HEK293 (cell line): ENCODE results near the gene EFNA2.
A peak's percentile ranks its signal among the peaks of the same experiment; 100 is the strongest.

ENCODE experiments used
- CTCF ChIA-PET: fragments of 350-600 bp; formaldehyde crosslinking; extraction: SDS; loops from one replicate; lab custom pipeline; 2021; ENCODE audit warnings: antibody characterized with exemption; lab: Yijun Ruan, JAX
- POLR2A ChIA-PET: fragments of 300-600 bp; formaldehyde crosslinking; extraction: SDS; loops from one replicate; lab custom pipeline; 2020; ENCODE audit warnings: antibody characterized with exemption, inconsistent platforms; lab: Yijun Ruan, JAX
- H3K27ac ChIP-seq: fragments of 200-500 bp; sonication (Bioruptor generic); 2 replicates; pipeline ENCODE4 v1.5.1; 2014; ENCODE audit warnings: low read depth, low read length, control low read depth, inconsistent platforms; ENCODE audit errors: extremely low read depth
- H3K36me3 ChIP-seq, 2 experiments: fragments of 200-500 bp in 1 of 2; sonication (Bioruptor generic) in 1 of 2; 1 replicate in 1 of 2; 2 replicates in 1 of 2; pipeline ENCODE4 v1.5.1; 2014 to 2017; ENCODE audit warnings: inconsistent platforms in 2 of 2, low read length in 2 of 2; ENCODE audit not compliant: control insufficient read depth in 2 of 2, insufficient read depth in 1 of 2
- H3K4me1 ChIP-seq: fragments of 200-500 bp; sonication (Bioruptor generic); 2 replicates; pipeline ENCODE4 v1.5.1; 2014; ENCODE audit warnings: mild to moderate bottlenecking, low read length, inconsistent platforms; ENCODE audit not compliant: control insufficient read depth, insufficient read depth
- H3K4me3 ChIP-seq: 2 replicates; pipeline ENCODE4 v1.5.1; 2011; ENCODE audit warnings: low read depth, mild to moderate bottlenecking, control low read depth, low read length, moderate library complexity
- H3K9me3 ChIP-seq: fragments of 200-500 bp; sonication (Bioruptor generic); 2 replicates; pipeline ENCODE4 v1.5.1; 2014; ENCODE audit warnings: low read depth, low read length, inconsistent platforms; ENCODE audit not compliant: control insufficient read depth, insufficient read depth
- AEBP2 ChIP-seq: fragments of 450-650 bp; formaldehyde crosslinking; IDR thresholded peaks from 2 replicates; pipeline ENCODE4 v1.5.1; 2016; ENCODE audit warnings: missing biosample characterization, missing genetic modification characterization, borderline replicate concordance
- EGR2 ChIP-seq: fragments of 450-650 bp; formaldehyde crosslinking; IDR thresholded peaks from 2 replicates; pipeline ENCODE4 v1.5.1; 2016; ENCODE audit warnings: low read depth, missing biosample characterization, missing genetic modification characterization
- GLIS1 ChIP-seq: fragments of 450-650 bp; formaldehyde crosslinking; IDR thresholded peaks from 2 replicates; pipeline ENCODE4 v1.5.1; 2016; ENCODE audit warnings: missing biosample characterization, missing genetic modification characterization
- IKZF3 ChIP-seq: fragments of 450-650 bp; IDR thresholded peaks from 2 replicates; pipeline ENCODE4 v1.5.0; 2018; ENCODE audit warnings: missing biosample characterization, mild to moderate bottlenecking, missing genetic modification characterization, moderate library complexity
- KLF10 ChIP-seq: fragments of 450-650 bp; IDR thresholded peaks from 2 replicates; pipeline ENCODE4 v1.5.1; 2018; ENCODE audit warnings: missing biosample characterization, mild to moderate bottlenecking, missing genetic modification characterization
- KLF16 ChIP-seq: fragments of 450-650 bp; formaldehyde crosslinking; IDR thresholded peaks from 2 replicates; pipeline ENCODE4 v1.5.1; 2017; ENCODE audit warnings: missing biosample characterization, missing genetic modification characterization
- SP7 ChIP-seq: fragments of 450-650 bp; formaldehyde crosslinking; IDR thresholded peaks from 2 replicates; pipeline ENCODE4 v1.5.1; 2016; ENCODE audit warnings: missing biosample characterization, missing genetic modification characterization
- ZBTB6 ChIP-seq: fragments of 450-650 bp; formaldehyde crosslinking; IDR thresholded peaks from 2 replicates; pipeline ENCODE4 v1.5.1; 2017; ENCODE audit warnings: missing biosample characterization, missing genetic modification characterization
- ZBTB8A ChIP-seq: fragments of 450-650 bp; formaldehyde crosslinking; IDR thresholded peaks from 2 replicates; pipeline ENCODE4 v1.5.1; 2016; ENCODE audit warnings: missing biosample characterization, missing genetic modification characterization
- ZFHX2 ChIP-seq: fragments of 450-650 bp; formaldehyde crosslinking; conservative IDR thresholded peaks from 2 replicates; pipeline ENCODE4 v1.5.1; 2016; ENCODE audit warnings: missing biosample characterization, missing genetic modification characterization
- ZFP37 ChIP-seq: fragments of 450-650 bp; formaldehyde crosslinking; IDR thresholded peaks from 2 replicates; pipeline ENCODE4 v1.5.1; 2016; ENCODE audit warnings: missing biosample characterization, missing genetic modification characterization
- ZNF138 ChIP-seq: fragments of 450-650 bp; formaldehyde crosslinking; IDR thresholded peaks from 2 replicates; pipeline ENCODE4 v1.5.1; 2016; ENCODE audit warnings: missing biosample characterization, missing genetic modification characterization, borderline replicate concordance
- ZNF211 ChIP-seq: fragments of 450-650 bp; formaldehyde crosslinking; IDR thresholded peaks from 2 replicates; pipeline ENCODE4 v1.5.1; 2016; ENCODE audit warnings: low read depth, missing biosample characterization, missing genetic modification characterization
- ZNF248 ChIP-seq: fragments of 450-650 bp; formaldehyde crosslinking; IDR thresholded peaks from 2 replicates; pipeline ENCODE4 v1.5.1; 2017; ENCODE audit warnings: missing biosample characterization, missing genetic modification characterization
- ZNF26 ChIP-seq: fragments of 450-650 bp; formaldehyde crosslinking; IDR thresholded peaks from 2 replicates; pipeline ENCODE4 v1.5.1; 2016; ENCODE audit warnings: missing biosample characterization, missing genetic modification characterization
- ZNF324 ChIP-seq: fragments of 450-650 bp; formaldehyde crosslinking; IDR thresholded peaks from 2 replicates; pipeline ENCODE4 v1.5.1; 2016; ENCODE audit warnings: missing biosample characterization, missing genetic modification characterization
- ZNF354C ChIP-seq: fragments of 450-650 bp; formaldehyde crosslinking; IDR thresholded peaks from 2 replicates; pipeline ENCODE4 v1.5.1; 2016; ENCODE audit warnings: missing biosample characterization, missing genetic modification characterization, low read depth, borderline replicate concordance
- ZNF433 ChIP-seq: fragments of 450-650 bp; formaldehyde crosslinking; IDR thresholded peaks from 2 replicates; pipeline ENCODE4 v1.5.1; 2016; ENCODE audit warnings: missing biosample characterization, missing genetic modification characterization, low read depth
- ZNF488 ChIP-seq: fragments of 450-650 bp; formaldehyde crosslinking; IDR thresholded peaks from 2 replicates; pipeline ENCODE4 v1.5.1; 2016; ENCODE audit warnings: missing biosample characterization, missing genetic modification characterization
- ZNF600 ChIP-seq: fragments of 450-650 bp; formaldehyde crosslinking; IDR thresholded peaks from 2 replicates; pipeline ENCODE4 v1.5.1; 2016; ENCODE audit warnings: missing biosample characterization, missing genetic modification characterization
- ZNF704 ChIP-seq: fragments of 450-650 bp; formaldehyde crosslinking; IDR thresholded peaks from 2 replicates; pipeline ENCODE4 v1.5.1; 2016; ENCODE audit warnings: missing biosample characterization, missing genetic modification characterization
- ZNF837 ChIP-seq: fragments of 450-650 bp; formaldehyde crosslinking; IDR thresholded peaks from 2 replicates; pipeline ENCODE4 v1.5.1; 2016; ENCODE audit warnings: missing biosample characterization, missing genetic modification characterization
- ZSCAN5A ChIP-seq: fragments of 450-650 bp; formaldehyde crosslinking; IDR thresholded peaks from 2 replicates; pipeline ENCODE4 v1.5.1; 2016; ENCODE audit warnings: missing biosample characterization, missing genetic modification characterization

EFNA2 gene

GRCh38 chr19:1308718-1309117 lies 23.0 kb downstream of the EFNA2 start (continued):
- no peak for TF ChIP-seq ZSCAN5A (tag by site-specific recombination)
- no peak for TF ChIP-seq ZNF354C (tag by site-specific recombination)
- TF ChIP-seq ZBTB6 (tag by site-specific recombination): peak; percentile 54; the same call in 1 of the 2 replicates
- TF ChIP-seq ZBTB8A (tag by site-specific recombination): no peak
- peak; percentile 93 for TF ChIP-seq GLIS1 (tag by site-specific recombination)
- TF ChIP-seq ZNF138 (tag by site-specific recombination): no peak
- peak; percentile 57 for TF ChIP-seq ZFHX2 (tag by site-specific recombination)
- TF ChIP-seq KLF16 (tag by site-specific recombination): no peak
- TF ChIP-seq ZNF600: no peak
- no peak for TF ChIP-seq ZNF324 (tag by site-specific recombination)
- 0 out of 2 replicates have a peak, but pooled peaks have one; percentile 19 for TF ChIP-seq IKZF3 (tag by site-specific recombination)
- no peak for TF ChIP-seq ZNF488 (tag by site-specific recombination)
- TF ChIP-seq ZNF211 (tag by site-specific recombination): no peak
- peak; percentile 80 for TF ChIP-seq EGR2 (tag by site-specific recombination)
- TF ChIP-seq, all 188 proteins: peak for 8

GRCh38 chr19:1309977-1310852 lies 24.5 kb downstream of the EFNA2 start:
- Histone ChIP-seq H3K4me1 (no peaks in the 10 kb centered on the region), H3K9me3 (no peaks in the 10 kb centered on the region), H3K4me3 (no peak overlapping the region), H3K27ac (no peak overlapping the region), H3K36me3 (no peaks in the 10 kb centered on the region)
- TF ChIP-seq SP7 (tag by site-specific recombination): 0 out of 2 replicates have a peak, but pooled peaks have one; percentile 23
- TF ChIP-seq AEBP2 (tag by site-specific recombination): no peak
- no peak for TF ChIP-seq ZNF248 (tag by site-specific recombination)
- no peak for TF ChIP-seq ZFP37 (tag by site-specific recombination)
- TF ChIP-seq ZNF837 (tag by site-specific recombination): no peak
- no peak for TF ChIP-seq ZNF26 (tag by site-specific recombination)
- TF ChIP-seq KLF10 (tag by site-specific recombination): peak; percentile 19; the same call in 1 of the 2 replicates
- TF ChIP-seq ZNF433 (tag by site-specific recombination): no peak
- TF ChIP-seq ZNF704 (tag by site-specific recombination): no peak
- POLR2A ChIA-PET: interaction anchor here (0.6 to 1.8 kb wide), 2 partner anchors 41 to 127 kb away, joined by 3 to 6 read pairs; partner anchors contain the start of gene CIRBP
- CTCF ChIA-PET: no interaction called here
